DLD1 (cell line): Measurements from ENCODE around the gene TSPAN17.
"Not testable (repeated sequence)": the region's sequence is repeated elsewhere in the genome, so short reads cannot be mapped to it uniquely, and the experiment has no call there.

Source experiments
- in situ Hi-C: cut with HindIII; loops from 2 replicates; pipeline ENCODE4 v1.10.0; 2017; ENCODE audit warnings: low sequenced_read_pairs

TSPAN17 gene

GRCh38 chr5:176676361-176676824 lies 29.1 kb downstream of the TSPAN17 start:
- in situ Hi-C loops = no loop called here

GRCh38 chr5:176677209-176677939 lies 30.1 kb downstream of the TSPAN17 start:
- in situ Hi-C loops = no loop called here

GRCh38 chr5:176678584-176678983 lies 31.3 kb downstream of the TSPAN17 start:
- in situ Hi-C loops = no loop called here

GRCh38 chr5:176679365-176680225 lies 32.3 kb downstream of the TSPAN17 start:
- in situ Hi-C loops = no loop called here

GRCh38 chr5:176680226-176680563 lies 32.9 kb downstream of the TSPAN17 start:
- in situ Hi-C loops = no loop called here

GRCh38 chr5:176682016-176682531 lies 34.8 kb downstream of the TSPAN17 start:
- in situ Hi-C loops = no loop called here

- in situ Hi-C loops = no loop called here
Measured at GRCh38 chr5:176685010-176685409, 37.7 kb downstream of the TSPAN17 start.

- in situ Hi-C loops = no loop called here
Measured at GRCh38 chr5:176687247-176687646, 40.0 kb downstream of the TSPAN17 start.

GRCh38 chr5:176687881-176688280 lies 40.6 kb downstream of the TSPAN17 start:
- in situ Hi-C loops = no loop called here

- in situ Hi-C loops = no loop called here
Measured at GRCh38 chr5:176690911-176691310, 43.6 kb downstream of the TSPAN17 start.

- in situ Hi-C loops = no loop called here
Measured at GRCh38 chr5:176691524-176691923, 44.2 kb downstream of the TSPAN17 start.

GRCh38 chr5:176692326-176692725 lies 45.0 kb downstream of the TSPAN17 start:
- in situ Hi-C loops = no loop called here

- in situ Hi-C loops = no loop called here
Measured at GRCh38 chr5:176692839-176693476, 45.7 kb downstream of the TSPAN17 start.

- in situ Hi-C loops = no loop called here
Measured at GRCh38 chr5:176693477-176693851, 46.2 kb downstream of the TSPAN17 start.

- in situ Hi-C loops = no loop called here
Measured at GRCh38 chr5:176694146-176694545, 46.9 kb downstream of the TSPAN17 start.

GRCh38 chr5:176694631-176695030 lies 47.3 kb downstream of the TSPAN17 start:
- in situ Hi-C loops = no loop called here

- in situ Hi-C loops = no loop called here
Measured at GRCh38 chr5:176695073-176695472, 47.8 kb downstream of the TSPAN17 start.

GRCh38 chr5:176697267-176697933 lies 50.1 kb downstream of the TSPAN17 start:
- in situ Hi-C loops = no loop called here

- in situ Hi-C loops = no loop called here
Measured at GRCh38 chr5:176697934-176698538, 50.8 kb downstream of the TSPAN17 start.

GRCh38 chr5:176699446-176699845 lies 52.2 kb downstream of the TSPAN17 start:
- in situ Hi-C loops = not testable (repeated sequence)
